ENCODE measurements around the gene PXDN.

DNA sequence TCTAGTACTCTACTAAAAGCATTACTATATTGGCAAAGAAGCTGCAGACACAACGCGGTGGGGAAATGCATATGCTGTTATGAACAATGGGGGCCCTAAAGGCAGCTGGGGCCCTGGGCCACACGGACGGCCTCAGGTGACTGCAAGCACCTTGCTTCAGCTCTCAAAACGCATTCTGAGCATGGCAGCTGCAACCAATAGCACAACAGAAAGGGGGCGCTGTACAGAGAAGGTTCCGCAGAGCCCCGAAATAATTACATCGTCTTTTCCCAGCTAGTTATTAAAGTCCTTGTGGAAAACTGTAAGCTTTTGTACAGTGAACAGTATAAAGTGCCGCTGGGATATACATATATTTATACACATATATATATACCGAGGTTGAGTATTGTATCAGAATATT, 45.3 kb upstream of the PXDN start:
- TF ChIP-seq, protein P1, sequence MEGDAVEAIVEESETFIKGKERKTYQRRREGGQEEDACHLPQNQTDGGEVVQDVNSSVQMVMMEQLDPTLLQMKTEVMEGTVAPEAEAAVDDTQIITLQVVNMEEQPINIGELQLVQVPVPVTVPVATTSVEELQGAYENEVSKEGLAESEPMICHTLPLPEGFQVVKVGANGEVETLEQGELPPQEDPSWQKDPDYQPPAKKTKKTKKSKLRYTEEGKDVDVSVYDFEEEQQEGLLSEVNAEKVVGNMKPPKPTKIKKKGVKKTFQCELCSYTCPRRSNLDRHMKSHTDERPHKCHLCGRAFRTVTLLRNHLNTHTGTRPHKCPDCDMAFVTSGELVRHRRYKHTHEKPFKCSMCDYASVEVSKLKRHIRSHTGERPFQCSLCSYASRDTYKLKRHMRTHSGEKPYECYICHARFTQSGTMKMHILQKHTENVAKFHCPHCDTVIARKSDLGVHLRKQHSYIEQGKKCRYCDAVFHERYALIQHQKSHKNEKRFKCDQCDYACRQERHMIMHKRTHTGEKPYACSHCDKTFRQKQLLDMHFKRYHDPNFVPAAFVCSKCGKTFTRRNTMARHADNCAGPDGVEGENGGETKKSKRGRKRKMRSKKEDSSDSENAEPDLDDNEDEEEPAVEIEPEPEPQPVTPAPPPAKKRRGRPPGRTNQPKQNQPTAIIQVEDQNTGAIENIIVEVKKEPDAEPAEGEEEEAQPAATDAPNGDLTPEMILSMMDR (conservative IDR thresholded peaks at IDR 0.05; ENCODE audit: low read depth, low read length): no peak
- no peak for TF ChIP-seq RFX5 (IDR thresholded peaks at IDR 0.05; ENCODE audit: low read depth, low read length)
- TF ChIP-seq POLR2A (IDR thresholded peaks at IDR 0.05; ENCODE audit: low read depth, low read length): no peak
- no peak for TF ChIP-seq BHLHE40 (IDR thresholded peaks at IDR 0.05; ENCODE audit: low read depth, low read length)
- TF ChIP-seq, protein P2, sequence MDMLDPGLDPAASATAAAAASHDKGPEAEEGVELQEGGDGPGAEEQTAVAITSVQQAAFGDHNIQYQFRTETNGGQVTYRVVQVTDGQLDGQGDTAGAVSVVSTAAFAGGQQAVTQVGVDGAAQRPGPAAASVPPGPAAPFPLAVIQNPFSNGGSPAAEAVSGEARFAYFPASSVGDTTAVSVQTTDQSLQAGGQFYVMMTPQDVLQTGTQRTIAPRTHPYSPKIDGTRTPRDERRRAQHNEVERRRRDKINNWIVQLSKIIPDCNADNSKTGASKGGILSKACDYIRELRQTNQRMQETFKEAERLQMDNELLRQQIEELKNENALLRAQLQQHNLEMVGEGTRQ (IDR thresholded peaks at IDR 0.05; ENCODE audit: low read depth, low read length): no peak
- TF ChIP-seq MAFK (IDR thresholded peaks at IDR 0.05; ENCODE audit: low read depth, low read length): no peak
- no peak for TF ChIP-seq RAD21 (IDR thresholded peaks at IDR 0.05; ENCODE audit: low read length)
- no peak for TF ChIP-seq FOS (IDR thresholded peaks at IDR 0.05; ENCODE audit: low read depth, low read length)
- no peak for TF ChIP-seq NFE2L2 (IDR thresholded peaks at IDR 0.05; ENCODE audit: low read depth, low read length)
- no peak for TF ChIP-seq MXI1 (IDR thresholded peaks at IDR 0.05; ENCODE audit: borderline replicate concordance, low read depth, low read length)
- TF ChIP-seq CEBPB (IDR thresholded peaks at IDR 0.05; ENCODE audit: low read depth, low read length): no peak
